HG02763 (cell line): ENCODE measurements around the gene ESRRA.
A peak's percentile ranks its signal among the peaks of the same experiment; 100 is the strongest.

Experiments used
- ATAC-seq: cut with Tn5 transposase; IDR thresholded peaks from one replicate; pipeline ENCODE4 v1.9.1; 2021; ENCODE audit warnings: mild to moderate bottlenecking, moderate library complexity; ENCODE audit not compliant: unreplicated experiment

Gene ESRRA

DNA sequence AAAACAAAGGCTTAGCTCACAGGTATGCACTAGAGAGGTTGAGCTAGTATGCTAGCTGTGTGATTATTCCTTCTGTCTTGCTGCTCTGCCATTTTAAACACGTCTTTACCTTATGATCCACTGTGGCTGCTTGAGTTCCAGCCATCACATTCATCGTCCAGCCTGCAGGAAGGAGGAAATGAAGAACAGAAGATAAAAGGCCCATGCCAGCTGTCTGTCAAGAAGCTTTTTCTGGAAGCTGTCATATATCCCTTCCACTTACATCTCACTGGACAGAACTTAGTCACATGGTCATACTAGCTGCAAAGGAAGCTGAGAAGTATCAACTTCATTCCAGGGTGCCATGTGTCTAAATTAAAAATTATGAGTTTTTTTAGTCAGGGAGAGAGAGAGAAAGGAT, 22.1 kb downstream of the ESRRA start:
- no peak for ATAC-seq

DNA sequence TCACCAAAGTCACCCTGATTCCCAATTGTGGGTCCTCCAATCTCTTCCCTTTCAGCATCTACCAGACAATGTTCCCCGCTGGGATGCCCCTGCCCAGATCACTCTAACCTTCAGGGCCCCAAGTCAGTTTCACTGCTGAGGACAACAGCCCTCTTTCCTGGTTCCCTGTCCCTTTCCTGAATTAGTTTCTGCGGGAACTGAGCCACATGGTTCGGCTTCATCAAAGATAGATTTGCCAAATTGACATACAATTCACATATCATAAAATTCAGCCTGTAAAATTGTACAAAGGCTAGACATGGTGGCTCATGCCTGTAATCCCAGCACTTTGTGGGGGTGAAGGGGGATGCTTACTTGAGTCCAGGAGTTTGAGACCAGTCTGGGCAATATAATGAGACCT, 22.7 kb downstream of the ESRRA start:
- ATAC-seq: no peak

DNA sequence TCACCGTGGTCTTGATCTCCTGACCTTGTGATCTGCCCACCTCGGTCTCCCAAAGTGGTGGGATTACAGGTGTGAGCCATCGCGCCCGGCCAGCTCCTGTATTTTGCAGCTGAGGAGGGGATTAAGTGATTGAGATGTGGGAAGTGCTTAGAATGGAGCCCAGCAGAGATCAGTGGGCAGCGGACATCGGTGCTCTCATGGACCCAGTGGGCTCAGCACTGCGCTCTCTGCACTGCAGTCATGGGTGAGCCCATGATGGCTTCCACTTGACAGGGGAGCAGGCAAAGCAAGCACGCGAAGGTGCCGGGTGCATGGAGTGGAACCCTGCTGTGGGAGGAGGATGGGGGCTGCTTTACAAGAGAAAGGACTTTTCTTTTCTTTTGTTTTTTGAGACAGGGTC, 25.6 kb downstream of the ESRRA start:
- ATAC-seq: no peak

DNA sequence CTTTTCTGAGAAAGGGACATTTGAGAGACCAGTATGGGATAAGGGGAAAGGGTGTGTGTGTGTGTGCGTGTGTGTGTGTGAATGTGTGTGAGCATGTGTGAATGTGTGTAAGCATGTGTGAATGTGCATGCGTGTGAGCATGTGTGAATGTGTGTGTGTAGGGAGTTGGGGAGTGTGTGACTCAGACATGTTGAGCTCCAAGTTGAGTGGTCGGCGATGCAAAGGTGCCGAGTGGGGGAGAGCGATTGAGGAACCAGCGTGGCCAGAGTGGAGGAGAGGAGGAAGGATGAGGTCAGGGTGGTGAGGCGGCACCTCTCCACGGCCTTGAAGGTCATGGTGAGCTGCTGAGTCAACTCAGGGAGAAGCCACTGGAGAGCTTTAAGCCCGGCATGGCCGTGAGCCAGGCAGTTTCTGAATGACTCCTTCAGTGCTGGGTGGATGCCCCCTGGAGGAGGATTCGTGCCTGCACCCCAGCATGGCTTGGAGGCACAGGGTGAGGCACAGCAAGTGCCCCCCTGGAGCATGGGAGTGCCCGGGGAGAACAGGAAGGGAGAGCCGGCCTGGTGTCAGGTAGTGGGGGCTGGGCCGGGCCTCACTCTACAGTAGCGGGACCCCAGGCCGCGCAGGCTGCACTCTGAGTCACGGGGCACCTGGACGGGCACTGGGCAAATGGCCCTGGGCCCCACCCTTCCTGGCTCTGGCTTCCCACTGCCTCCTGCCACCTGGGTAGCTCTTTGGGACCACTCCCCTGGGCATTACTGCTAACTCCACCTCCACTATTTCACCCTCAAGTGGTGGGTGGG, 26.4 kb downstream of the ESRRA start:
- ATAC-seq: no peak

DNA sequence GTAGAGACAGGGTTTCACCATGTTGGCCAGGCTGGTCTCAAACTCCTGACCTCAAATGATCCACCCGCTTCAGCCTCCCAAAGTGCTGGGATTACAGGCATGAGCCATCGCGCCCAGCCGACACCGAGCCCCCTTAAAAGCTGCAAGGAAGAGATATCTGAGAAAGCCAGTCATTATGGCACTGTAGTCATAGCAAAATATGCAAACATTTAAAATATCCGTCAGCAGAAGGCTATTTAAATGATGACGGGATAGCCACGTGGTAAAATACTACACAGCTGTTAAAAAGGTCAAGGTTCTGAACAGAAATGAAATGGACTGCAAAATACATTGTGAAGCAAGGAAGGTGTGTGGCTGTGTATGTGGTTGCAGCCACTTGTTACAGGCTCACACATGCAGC, 28.2 kb downstream of the ESRRA start:
- ATAC-seq: no peak

DNA sequence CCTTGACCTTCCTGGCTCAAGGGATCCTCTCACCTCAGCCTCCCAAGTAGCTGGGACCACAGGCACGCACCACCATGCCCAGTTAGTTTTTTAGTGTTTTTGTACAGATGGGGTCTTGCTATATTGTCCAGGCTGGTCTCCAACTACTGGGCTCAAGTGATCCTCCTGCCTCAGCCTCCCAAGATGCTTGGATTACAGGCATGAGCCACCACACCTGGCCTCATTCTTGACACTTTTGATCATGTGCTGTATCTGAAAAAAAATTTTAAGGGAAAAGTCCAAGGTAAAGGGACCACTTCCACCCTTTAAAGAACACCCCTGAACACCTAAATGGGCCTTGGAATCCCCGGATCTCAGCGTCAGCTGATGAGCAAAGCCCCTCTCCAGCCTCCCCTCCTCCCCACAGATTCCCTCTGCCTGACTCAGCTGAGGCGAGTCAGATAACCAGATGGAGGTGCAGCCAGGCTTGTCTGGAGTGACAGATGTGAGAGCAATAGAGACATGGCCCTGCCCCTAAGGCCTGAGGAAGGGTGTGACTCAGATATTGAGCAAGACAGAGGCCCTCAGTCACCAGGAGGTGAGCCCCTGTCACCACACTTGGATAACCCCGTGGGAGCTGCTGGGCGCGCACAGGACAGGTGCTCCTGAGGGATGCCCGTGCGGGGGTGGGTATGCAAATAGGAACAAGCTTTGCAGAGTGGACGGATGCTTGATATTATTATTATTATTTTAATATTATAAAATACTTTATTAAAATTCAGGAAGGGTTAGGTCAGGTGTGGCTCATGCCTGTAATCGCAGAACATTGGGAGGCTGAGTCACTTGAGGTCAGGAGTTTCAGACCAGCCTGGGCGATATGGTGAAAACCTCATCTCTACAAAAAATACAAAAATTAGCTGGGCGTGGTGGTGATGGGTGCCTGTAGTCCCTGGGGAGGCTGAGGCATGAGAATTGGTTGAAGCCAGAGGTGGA, 29.7 kb downstream of the ESRRA start:
- peak; percentile 66 for ATAC-seq

DNA sequence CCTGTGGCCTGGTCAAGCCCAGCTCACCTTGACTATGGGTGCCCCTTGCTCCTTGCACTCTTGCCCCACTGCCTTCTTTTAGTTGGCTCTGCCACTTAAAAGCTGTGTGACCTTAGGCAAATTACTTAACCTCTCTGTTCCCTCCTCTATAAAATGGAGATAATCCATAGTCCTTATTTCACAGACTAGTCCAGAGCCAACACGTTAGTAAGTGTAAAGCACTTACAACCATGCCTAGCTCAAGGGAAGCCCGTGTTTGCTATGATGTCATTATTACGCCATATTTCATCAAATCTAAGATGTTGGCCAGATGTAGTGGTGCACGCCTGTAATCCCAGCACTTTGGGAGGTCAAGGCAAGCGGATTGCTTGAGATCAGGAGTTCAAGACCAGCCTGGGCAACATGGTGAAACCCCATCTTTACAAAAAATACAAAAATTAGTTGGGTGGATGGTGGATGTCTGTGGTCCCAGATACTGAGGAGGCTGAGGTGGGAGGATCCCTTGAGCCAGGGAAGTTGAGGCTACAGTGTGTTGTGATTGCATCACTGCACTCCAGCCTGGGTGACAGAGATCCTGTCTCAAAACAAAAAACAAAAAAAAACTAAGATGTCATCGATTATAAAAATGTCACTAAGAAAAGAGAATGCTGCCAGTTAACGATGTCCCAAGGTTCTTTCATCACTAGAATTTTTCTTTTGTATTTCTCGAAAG, 32.4 kb downstream of the ESRRA start:
- no peak for ATAC-seq

DNA sequence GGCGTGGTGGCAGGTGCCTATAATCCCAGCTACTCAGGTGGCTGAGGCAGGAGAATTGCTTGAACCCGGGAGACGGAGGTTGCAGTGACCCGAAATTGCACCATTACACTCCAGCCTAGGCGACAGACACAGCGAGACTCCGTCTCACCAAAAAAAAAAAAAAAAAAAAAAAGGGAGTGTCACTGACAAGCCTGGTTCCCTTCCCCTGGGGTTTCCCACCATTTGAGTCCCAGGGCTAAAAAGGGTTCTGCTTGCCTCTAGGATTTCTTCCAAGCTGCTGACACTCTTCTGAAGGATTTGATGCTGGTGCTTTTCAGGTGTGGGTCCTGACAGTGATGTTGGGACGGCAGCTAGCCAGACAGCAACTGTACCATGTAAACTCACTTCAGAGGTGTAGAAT, 33.4 kb downstream of the ESRRA start:
- no peak for ATAC-seq

DNA sequence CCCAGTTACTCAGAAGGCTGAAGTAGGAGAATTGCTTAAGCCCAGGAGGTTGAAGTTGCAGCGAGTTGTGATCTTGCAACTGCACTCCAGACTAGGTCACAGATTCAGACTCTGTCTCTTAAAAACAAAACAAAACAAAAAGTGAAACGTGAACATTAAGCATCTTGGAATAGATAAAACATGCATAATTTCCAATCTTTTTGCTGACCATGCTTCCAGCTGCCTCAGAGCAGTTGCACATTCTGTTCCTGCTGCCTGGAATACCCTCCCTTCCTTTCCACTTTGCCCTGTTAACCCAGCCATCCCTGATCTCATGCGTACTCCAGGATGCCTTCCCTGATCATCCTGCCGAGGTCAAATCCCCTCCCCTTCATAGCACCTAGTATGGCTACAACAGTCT, 34.0 kb downstream of the ESRRA start:
- no peak for ATAC-seq

DNA sequence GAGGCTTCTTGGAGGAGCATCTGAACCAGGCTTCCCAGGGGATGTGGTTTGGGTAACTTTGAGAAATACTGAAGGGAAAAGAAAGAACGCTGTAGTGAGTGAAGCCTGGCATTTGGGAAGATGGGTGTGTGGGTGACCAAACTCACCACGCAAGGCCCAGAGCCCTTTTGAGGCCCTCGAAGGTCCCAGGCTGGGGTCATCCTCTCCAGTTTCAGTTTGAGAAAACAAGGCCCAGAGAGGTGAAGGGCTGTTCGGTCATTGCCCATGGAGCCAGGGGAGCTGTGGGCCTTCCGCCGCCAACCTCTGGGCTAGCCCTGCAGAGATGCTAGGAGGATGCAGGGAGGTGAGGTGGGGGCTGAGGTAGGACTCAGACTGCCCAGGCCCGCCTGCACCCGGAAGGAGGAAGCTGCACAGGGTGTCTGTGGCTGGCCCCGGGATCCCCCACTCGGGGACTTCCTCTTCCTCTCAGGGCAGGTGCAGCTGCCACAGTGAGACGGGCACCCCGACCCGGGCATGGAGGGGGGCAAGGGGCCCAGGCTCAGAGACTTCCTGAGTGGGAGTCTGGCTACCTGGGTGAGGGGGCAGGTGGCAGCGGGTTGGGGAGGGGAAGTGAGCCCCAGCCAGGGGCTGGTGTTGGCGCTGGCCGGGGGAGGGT, 34.6 kb downstream of the ESRRA start, which contains the start of gene CCDC88B:
TSS of gene CCDC88B (plus strand) at position 451 of the 655 bp plus-strand sequence. CDS start at position 514, 63 bp downstream.
- peak; percentile 45 for ATAC-seq

DNA sequence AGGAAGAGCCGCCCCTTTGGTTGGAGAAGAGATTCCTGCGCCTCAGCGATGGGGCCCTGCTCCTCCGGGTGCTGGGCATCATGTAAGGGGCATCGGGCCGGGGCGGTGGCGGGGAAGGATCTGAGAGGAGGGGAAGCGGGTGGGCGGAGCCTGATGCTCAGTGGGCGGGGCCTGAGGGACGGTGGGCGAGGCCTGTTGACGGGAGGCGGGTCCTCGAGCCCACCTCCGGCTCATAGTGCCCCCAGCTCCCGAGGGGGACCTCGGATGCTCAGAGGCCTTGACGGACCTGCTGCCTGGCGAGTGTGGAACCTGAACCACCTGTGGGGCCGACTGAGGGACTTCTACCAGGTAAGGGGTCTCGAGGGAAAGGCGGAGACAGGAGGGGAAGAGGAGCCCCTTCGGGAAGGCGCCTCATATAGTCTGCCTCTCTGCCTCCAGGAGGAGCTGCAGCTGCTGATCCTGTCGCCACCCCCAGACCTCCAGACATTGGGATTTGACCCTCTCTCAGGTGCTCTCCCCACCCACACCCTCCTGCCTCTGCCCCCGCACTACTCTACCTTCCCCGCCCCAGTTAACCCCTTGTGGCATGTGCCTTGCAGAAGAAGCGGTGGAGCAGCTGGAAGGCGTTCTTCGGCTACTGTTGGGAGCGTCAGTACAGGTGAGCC, 35.5 kb downstream of the ESRRA start:
- peak; percentile 40 for ATAC-seq

DNA sequence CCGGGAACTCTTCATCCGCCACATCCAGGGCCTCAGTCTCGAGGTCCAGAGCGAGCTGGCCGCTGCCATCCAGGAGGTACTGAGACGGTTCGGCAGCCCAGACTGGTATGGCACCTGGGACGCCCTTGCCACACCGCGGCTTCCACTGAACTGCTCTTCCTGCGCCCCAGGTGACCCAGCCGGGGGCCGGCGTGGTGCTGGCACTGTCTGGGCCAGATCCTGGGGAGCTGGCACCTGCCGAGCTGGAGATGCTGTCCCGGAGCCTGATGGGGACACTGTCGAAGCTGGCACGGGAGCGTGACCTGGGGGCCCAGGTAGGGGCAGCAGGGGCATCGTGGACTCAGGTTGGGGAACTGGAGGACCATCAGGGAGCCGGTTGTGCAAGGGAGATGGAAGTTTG, 36.1 kb downstream of the ESRRA start:
- no peak for ATAC-seq

DNA sequence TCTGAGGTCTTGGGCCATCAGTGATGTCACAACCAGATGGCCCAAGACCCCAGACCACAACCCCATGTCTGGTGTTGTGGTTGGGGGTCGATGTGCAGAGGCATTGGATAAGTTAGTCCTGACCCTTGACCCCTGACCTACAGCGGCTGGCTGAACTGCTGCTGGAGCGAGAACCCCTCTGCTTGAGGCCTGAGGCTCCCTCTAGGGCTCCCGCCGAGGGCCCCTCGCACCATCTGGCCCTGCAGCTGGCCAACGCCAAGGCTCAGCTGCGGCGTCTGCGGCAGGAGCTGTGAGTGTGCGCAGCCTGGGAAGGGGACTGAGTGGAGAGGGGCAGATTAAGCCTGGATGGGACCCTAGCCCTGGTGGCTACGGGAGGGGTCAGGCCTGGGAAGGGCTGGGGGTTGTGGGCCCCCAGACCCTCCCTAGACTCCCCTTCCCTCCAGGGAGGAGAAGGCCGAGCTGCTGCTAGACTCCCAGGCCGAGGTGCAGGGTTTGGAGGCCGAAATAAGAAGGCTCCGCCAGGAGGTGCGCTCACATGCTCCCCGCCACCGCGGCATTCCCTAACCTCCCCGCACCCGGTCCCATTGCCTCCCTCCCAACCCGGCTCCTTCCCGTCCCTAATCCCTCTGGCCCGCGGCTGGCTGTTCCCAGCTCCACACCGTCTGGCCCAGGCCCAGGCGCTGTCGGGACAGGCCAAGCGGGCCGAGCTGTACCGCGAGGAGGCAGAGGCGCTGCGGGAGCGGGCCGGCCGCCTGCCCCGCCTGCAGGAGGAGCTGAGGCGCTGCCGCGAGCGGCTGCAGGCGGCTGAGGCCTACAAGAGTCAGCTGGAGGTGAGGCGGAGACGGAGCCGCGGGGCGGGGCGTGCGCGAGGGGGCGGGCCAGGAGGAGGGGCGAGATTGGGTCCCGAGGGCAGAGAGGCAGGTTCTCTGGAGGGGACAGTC, 36.8 kb downstream of the ESRRA start:
- no peak for ATAC-seq

DNA sequence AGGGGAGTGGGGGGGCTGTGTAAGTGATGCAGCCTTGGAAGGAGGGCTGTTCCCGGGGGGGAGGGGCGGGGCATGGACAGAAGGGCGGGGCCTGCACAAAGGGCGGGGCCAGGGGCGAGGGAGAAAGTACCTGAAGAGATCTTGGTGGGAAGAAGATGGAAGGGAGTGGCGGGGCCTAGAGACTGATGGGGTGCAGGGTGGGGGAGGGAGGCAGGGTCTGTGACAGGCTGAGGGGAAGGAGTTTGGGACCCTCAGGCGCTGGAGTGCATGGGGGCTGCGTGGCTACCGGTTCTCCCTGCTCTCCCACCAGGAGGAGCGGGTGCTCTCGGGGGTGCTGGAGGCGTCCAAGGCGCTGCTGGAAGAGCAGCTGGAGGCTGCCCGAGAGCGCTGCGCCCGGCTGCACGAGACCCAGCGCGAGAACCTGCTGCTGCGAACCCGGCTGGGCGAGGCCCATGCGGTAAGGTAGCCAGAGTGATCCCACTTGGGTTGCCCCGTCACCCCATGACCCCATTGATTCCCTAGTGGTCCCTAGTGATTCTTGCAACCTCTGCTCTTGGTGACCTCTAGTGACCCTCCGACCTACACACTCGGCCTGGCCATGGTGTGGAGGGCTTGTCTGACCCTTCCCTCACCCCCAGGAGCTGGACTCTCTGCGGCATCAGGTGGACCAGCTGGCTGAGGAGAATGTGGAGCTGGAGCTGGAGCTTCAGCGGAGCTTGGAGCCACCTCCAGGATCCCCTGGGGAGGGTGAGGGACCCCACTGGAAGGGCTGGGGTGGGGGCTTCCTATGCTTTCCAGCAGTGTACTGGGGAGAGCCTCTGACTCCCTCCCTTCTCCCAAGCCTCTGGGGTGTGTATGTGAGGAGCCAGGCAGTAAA, 37.8 kb downstream of the ESRRA start:
- no peak for ATAC-seq

DNA sequence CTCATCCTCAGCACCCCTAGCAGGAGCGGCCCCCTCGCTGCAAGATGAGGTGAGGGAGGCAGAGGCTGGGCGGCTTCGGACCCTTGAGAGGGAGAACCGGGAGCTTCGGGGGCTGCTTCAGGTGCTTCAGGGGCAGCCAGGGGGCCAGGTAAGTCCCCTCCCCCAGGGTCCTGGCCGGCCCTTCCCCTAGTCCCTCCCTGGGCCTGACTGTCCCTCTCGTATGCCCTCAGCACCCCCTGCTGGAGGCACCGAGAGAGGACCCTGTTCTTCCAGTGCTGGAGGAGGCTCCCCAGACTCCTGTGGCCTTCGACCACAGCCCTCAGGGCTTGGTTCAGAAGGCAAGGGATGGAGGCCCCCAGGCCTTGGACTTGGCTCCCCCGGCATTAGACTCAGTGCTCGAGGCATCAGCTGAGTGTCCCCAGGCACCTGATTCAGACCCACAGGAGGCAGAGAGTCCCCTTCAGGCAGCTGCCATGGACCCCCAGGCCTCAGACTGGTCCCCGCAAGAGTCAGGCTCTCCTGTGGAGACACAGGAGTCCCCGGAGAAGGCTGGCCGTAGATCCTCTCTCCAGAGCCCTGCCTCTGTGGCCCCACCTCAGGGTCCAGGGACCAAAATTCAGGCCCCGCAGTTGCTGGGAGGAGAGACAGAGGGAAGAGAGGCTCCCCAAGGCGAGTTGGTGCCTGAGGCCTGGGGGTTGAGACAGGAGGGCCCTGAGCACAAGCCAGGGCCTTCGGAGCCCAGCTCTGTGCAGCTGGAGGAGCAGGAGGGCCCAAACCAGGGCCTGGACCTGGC, 38.6 kb downstream of the ESRRA start:
- no peak for ATAC-seq

DNA sequence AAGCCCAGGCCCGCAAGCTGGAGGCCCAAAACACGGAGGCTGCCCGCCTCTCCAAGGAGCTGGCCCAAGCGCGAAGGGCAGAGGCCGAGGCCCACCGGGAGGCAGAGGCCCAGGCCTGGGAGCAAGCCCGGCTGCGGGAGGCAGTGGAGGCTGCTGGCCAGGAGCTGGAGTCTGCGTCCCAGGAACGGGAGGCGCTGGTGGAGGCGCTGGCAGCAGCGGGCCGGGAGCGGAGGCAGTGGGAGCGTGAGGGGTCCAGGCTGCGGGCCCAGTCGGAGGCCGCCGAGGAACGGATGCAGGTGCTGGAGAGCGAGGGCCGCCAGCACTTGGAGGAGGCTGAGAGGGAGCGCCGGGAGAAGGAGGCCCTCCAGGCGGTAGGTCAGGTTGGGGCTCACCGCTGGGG, 39.5 kb downstream of the ESRRA start:
- no peak for ATAC-seq

DNA sequence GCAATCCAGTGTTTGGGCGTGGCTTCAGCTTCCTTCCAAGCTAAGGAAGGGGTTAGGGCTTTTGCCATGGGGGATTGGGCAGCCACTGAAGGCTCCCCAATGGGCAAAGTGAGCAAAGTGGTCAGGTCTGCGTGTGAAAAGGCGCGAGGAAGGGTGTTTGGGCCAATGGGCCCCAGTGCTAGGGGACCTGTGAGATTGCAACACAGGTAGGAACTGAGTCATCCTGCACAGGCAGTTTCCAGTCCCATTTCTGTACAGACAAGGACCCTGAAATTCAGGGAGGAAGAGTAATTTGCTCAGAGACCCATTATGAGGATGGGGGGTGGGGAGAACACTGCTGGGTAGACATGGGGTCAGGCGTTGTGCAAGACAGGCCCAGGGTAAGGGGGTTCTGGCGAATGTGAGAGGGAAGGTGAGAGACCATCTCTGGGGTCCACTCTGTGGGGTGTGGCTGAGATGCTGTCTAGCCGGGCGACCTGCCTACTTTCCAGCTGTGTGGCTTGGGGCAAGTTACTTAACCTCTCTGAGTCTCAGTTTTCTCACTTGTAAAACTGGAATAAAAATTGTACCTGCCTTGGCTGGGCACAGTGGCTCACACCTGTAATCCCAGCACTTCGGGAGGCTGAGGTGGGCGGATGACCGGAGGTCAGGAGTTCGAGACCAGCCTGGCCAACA, 42.0 kb downstream of the ESRRA start:
- ATAC-seq: no peak
